NT2/D1 (cell line): ENCODE measurements around the gene SARS1.

Experiments
- SUZ12 ChIP-seq: IDR thresholded peaks from 2 replicates; pipeline ENCODE4 v1.6.1; 2011; ENCODE audit not compliant: insufficient read length, insufficient read depth; ENCODE audit errors: extremely low read depth
- YY1 ChIP-seq: IDR thresholded peaks from 2 replicates; pipeline ENCODE4 v1.6.1; 2011; ENCODE audit not compliant: insufficient read length, insufficient read depth
- ZNF274 ChIP-seq: IDR thresholded peaks from 2 replicates; pipeline ENCODE4 v1.6.1; 2011; ENCODE audit warnings: mild to moderate bottlenecking, low read depth, low read length

- TF ChIP-seq YY1 (no peak), ZNF274 (no peak), SUZ12 (no peak)
These were observed 43.5 kb upstream of the SARS1 start for GRCh38 chr1:109170035-109170764.
